ENCODE results near the gene OIT3.

OIT3 gene

GRCh38 chr10:72951760-72952159 lies 58.2 kb downstream of the OIT3 start:
- DNase-seq (ENCODE audit: low read depth in 1 of 2, low spot score in 1 of 2): no peak

- no peak for DNase-seq (ENCODE audit: low read depth in 1 of 2, low spot score in 1 of 2)
Measured at GRCh38 chr10:72952189-72952588, 58.6 kb downstream of the OIT3 start.

- DNase-seq (ENCODE audit: low read depth in 1 of 2, low spot score in 1 of 2): no peak
Measured at GRCh38 chr10:72952642-72953158, 59.2 kb downstream of the OIT3 start.

- DNase-seq (ENCODE audit: low read depth in 1 of 2, low spot score in 1 of 2): no peak
Measured at GRCh38 chr10:72953687-72954086, 60.1 kb downstream of the OIT3 start.

- no peak for DNase-seq (ENCODE audit: low read depth in 1 of 2, low spot score in 1 of 2)
Measured at GRCh38 chr10:72954230-72954595, 60.7 kb downstream of the OIT3 start.

- DNase-seq (ENCODE audit: low read depth in 1 of 2, low spot score in 1 of 2): no peak
Measured at GRCh38 chr10:72954596-72955554, 61.3 kb downstream of the OIT3 start, which contains the start of gene PLA2G12B. Gene PLA2G12B (minus strand): TSS chr10:72954806. CDS start chr10:72954685, 121 bp downstream.

- DNase-seq (ENCODE audit: low read depth in 1 of 2, low spot score in 1 of 2): no peak
Measured at GRCh38 chr10:72956001-72956400, 62.5 kb downstream of the OIT3 start.

- DNase-seq (ENCODE audit: low read depth in 1 of 2, low spot score in 1 of 2): no peak
Measured at GRCh38 chr10:72976886-72977285, 83.3 kb downstream of the OIT3 start.

GRCh38 chr10:72979709-72980108 lies 86.2 kb downstream of the OIT3 start:
- no peak for DNase-seq (ENCODE audit: low read depth in 1 of 2, low spot score in 1 of 2)

GRCh38 chr10:72980348-72980747 lies 86.8 kb downstream of the OIT3 start:
- no peak for DNase-seq (ENCODE audit: low read depth in 1 of 2, low spot score in 1 of 2)

GRCh38 chr10:72981028-72981881 lies 87.7 kb downstream of the OIT3 start:
- no peak for DNase-seq (ENCODE audit: low read depth in 1 of 2, low spot score in 1 of 2)

GRCh38 chr10:72981882-72982529 lies 88.5 kb downstream of the OIT3 start:
- DNase-seq (ENCODE audit: low read depth in 1 of 2, low spot score in 1 of 2): no peak

Data from activated CD4-positive, alpha-beta T cell treated with anti-CD3 and anti-CD28 coated beads, Interleukin-2, amount 50 U/mL, for 24 hours (primary cell).